Neuron (in vitro differentiated cells): ENCODE measurements around the gene TTLL11.

Source experiments
- H2AFZ ChIP-seq: one replicate; pipeline ENCODE4 v1.6.1; 2013; ENCODE audit warnings: low read depth, mild to moderate bottlenecking, inconsistent platforms, low read length, moderate library complexity
- H3K27me3 ChIP-seq: one replicate; pipeline ENCODE4 v1.6.1; 2013; ENCODE audit warnings: low read length; ENCODE audit not compliant: insufficient read depth
- H3K36me3 ChIP-seq: one replicate; pipeline ENCODE4 v1.6.1; 2013; ENCODE audit warnings: low read length; ENCODE audit not compliant: insufficient read depth
- H3K4me1 ChIP-seq: one replicate; pipeline ENCODE4 v1.6.1; 2013; ENCODE audit warnings: low read length; ENCODE audit not compliant: insufficient read depth
- H3K4me3 ChIP-seq: 2 replicates; pipeline ENCODE4 v1.5.1; 2013; ENCODE audit warnings: mild to moderate bottlenecking, low read length, moderate library complexity
- H3K9me3 ChIP-seq: one replicate; pipeline ENCODE4 v1.6.1; 2013; ENCODE audit warnings: low read length

Gene TTLL11

GRCh38 chr9:122091682-122092592 is 1.2 kb downstream of the TTLL11 start:
- Histone ChIP-seq H3K27me3 (no peaks in the 10 kb centered on the region), H2AFZ (no peak overlapping the region), H3K9me3 (no peaks in the 10 kb centered on the region), H3K4me3 (peak overlapping the region; percentile 87), H3K36me3 (no peaks in the 10 kb centered on the region), H3K4me1 (peaks cover 16% of the 10 kb centered on the region)

DNA sequence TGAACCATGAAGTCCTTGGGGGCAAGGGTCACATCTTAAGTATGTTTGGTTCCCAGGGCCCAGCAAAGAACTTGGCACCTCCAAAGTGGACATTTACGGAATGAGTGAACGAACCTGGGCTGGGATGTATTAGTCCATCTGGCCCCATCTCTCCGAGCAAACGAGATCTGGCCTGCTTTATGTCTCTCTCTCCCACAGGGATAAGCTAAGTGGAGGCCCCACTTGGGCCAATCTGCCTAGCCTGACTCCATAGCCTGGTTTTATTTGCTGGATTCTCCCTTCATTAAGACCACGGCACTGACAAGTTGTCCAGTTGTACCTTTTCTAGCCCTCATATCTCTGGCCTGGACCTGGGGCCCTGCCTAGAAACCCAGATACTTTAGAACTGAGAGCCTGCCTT is 2.1 kb downstream of the TTLL11 start:
- Histone ChIP-seq H3K36me3 (no peaks in the 10 kb centered on the region), H3K27me3 (no peaks in the 10 kb centered on the region), H3K9me3 (no peaks in the 10 kb centered on the region), H3K4me1 (peaks cover 16% of the 10 kb centered on the region), H3K4me3 (no peak overlapping the region), H2AFZ (no peak overlapping the region)

GRCh38 chr9:122090287-122090883 is 2.7 kb downstream of the TTLL11 start:
- Histone ChIP-seq H3K27me3 (no peaks in the 10 kb centered on the region), H2AFZ (no peak overlapping the region), H3K9me3 (no peaks in the 10 kb centered on the region), H3K4me1 (peaks cover 16% of the 10 kb centered on the region), H3K4me3 (no peak overlapping the region), H3K36me3 (no peaks in the 10 kb centered on the region)

- no peak overlapping the region for H2AFZ ChIP-seq
- no peaks in the 10 kb centered on the region for H3K27me3 ChIP-seq
- H3K4me1 ChIP-seq = peaks cover 22% of the 10 kb centered on the region
- H3K36me3 ChIP-seq = no peaks in the 10 kb centered on the region
- no peaks in the 10 kb centered on the region for H3K9me3 ChIP-seq
- no peak overlapping the region for H3K4me3 ChIP-seq
Observed at GRCh38 chr9:122088880-122089706, 4.0 kb downstream of the TTLL11 start.

DNA sequence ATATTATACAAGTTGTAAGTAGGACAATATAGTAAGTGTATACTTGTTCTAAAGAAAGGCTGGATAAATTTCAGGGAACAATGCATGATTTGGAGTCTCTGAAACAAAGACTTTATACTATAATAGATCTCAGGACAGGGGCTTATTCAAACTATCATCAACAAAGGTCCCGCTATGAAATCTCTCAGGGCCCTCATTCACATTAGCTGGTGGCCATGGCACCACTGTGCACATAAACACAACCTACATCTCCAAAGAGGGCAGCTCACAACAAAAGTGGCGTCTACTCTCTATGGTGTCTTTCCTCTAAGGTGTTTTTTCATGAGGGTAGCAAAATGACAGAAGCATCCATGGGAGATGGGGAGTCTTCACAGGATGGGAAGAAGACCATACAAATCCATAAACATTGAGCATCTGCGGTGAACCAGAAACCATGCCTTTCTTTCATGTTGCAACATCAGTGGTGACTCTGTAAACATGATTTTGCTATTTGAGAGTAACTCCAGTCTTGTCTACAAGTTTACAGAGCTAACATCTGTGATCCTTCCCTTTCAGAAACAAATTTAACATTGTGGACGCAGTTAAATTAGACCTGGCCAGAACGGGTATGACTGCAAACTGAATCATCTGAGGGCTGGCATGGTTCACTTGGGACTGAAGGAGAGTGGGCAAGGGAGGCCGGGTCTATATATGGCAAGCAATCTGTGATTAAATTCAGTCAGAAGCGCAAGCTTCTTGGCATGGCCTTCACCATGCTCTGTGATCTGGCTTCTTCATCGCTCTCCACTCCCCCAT is 5.5 kb downstream of the TTLL11 start:
- Histone ChIP-seq H3K9me3 (no peaks in the 10 kb centered on the region), H3K36me3 (no peaks in the 10 kb centered on the region), H3K4me3 (no peak overlapping the region), H2AFZ (no peak overlapping the region), H3K27me3 (no peaks in the 10 kb centered on the region), H3K4me1 (peaks cover 22% of the 10 kb centered on the region)

- Histone ChIP-seq H3K36me3 (no peaks in the 10 kb centered on the region), H3K27me3 (no peaks in the 10 kb centered on the region), H3K9me3 (no peaks in the 10 kb centered on the region), H3K4me3 (no peak overlapping the region), H2AFZ (no peak overlapping the region), H3K4me1 (peaks cover 14% of the 10 kb centered on the region)
Observed at GRCh38 chr9:122086873-122087272, 6.2 kb downstream of the TTLL11 start.

GRCh38 chr9:122085260-122085659 is 7.8 kb downstream of the TTLL11 start:
- no peaks in the 10 kb centered on the region for H3K27me3 ChIP-seq
- peaks cover 8% of the 10 kb centered on the region for H3K4me1 ChIP-seq
- H3K9me3 ChIP-seq = no peaks in the 10 kb centered on the region
- H2AFZ ChIP-seq = no peak overlapping the region
- H3K36me3 ChIP-seq = no peaks in the 10 kb centered on the region
- no peak overlapping the region for H3K4me3 ChIP-seq

GRCh38 chr9:122084026-122084675 is 9.0 kb downstream of the TTLL11 start:
- H3K4me1 ChIP-seq = peaks cover 8% of the 10 kb centered on the region
- no peak overlapping the region for H3K4me3 ChIP-seq
- no peaks in the 10 kb centered on the region for H3K27me3 ChIP-seq
- H3K36me3 ChIP-seq = no peaks in the 10 kb centered on the region
- H2AFZ ChIP-seq = no peak overlapping the region
- H3K9me3 ChIP-seq = no peaks in the 10 kb centered on the region

DNA sequence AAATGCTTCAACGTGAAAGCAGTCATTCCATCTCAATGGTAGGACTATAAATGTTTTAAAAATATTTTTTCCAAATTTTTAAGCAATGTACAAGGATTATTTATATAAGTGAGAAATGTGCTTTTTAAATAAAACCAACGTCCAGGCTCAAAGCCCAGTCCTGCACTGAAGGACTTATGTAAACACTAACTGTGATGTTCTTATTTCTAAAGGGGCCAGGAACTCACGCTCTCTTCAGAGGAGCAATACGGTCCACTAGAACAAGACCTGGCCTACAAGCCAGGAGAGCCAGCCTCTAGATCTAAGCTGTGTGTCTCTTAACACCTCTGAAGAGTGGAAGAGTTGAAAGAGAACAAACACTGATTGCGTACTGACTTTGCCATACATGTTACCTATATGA is 12.1 kb downstream of the TTLL11 start:
- Histone ChIP-seq H3K36me3 (no peaks in the 10 kb centered on the region), H3K4me1 (peaks cover 8% of the 10 kb centered on the region), H3K9me3 (peaks cover 6% of the 10 kb centered on the region), H3K27me3 (no peaks in the 10 kb centered on the region), H3K4me3 (no peak overlapping the region), H2AFZ (no peak overlapping the region)

- H3K9me3 ChIP-seq = peaks cover 6% of the 10 kb centered on the region
Observed at GRCh38 chr9:122078557-122078956, 14.6 kb downstream of the TTLL11 start.

DNA sequence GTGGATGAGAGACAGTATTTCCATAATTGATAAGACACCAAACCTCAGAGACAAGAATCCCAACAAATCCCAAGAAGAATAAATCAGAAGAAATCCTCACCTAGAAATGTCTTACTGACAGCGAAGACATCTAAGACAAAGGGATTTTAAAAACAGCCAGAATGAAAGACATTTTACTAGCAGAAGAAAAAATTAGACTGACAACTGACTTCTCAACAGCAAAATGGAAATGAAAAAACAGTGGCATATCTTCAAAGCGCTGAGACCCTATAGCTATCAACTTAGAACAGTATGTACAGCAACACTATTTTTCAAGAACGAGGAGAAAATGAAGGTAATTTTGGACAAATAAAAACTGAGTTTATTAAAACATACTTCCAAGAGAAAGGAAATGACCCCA is 16.3 kb downstream of the TTLL11 start:
- Histone ChIP-seq H3K9me3 (peaks cover 6% of the 10 kb centered on the region), H3K4me3 (no peak overlapping the region), H3K4me1 (no peaks in the 10 kb centered on the region), H2AFZ (no peak overlapping the region), H3K36me3 (no peaks in the 10 kb centered on the region), H3K27me3 (no peaks in the 10 kb centered on the region)

More at GRCh38 chr9:122078557-122078956, 14.6 kb downstream of the TTLL11 start:
- no peaks in the 10 kb centered on the region for H3K4me1 ChIP-seq
- no peak overlapping the region for H2AFZ ChIP-seq
- H3K4me3 ChIP-seq = no peak overlapping the region
- H3K36me3 ChIP-seq = no peaks in the 10 kb centered on the region
- H3K27me3 ChIP-seq = no peaks in the 10 kb centered on the region

DNA sequence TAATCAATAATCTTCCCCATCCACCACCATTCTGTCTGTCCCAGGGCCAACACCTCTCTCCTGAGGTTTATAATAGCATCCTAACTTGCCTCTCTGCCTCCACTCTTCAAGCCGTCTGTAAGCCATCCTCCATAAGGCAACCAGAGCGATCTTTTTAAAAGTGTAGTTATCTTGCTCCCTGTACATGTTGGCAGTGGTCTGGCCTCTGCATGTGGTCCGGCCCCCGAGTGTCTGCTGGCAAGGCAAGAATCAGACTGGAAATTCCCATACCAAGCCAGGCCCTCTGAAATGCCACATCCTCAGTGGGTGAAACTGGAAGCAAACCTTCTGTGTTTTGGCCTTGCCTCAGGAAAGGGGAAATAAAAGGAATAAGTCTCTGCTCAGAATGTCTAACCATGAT is 17.0 kb downstream of the TTLL11 start:
- no peak overlapping the region for H3K4me3 ChIP-seq
- peaks cover 5% of the 10 kb centered on the region for H3K4me1 ChIP-seq
- H3K36me3 ChIP-seq = no peaks in the 10 kb centered on the region
- H2AFZ ChIP-seq = no peak overlapping the region
- no peaks in the 10 kb centered on the region for H3K27me3 ChIP-seq
- H3K9me3 ChIP-seq = peaks cover 6% of the 10 kb centered on the region
